Breast epithelium (tissue), 3 donors: ENCODE data around the gene TRH.

Source experiments
- POLR2A ChIP-seq: fragments of 450-650 bp; IDR thresholded peaks from one replicate; pipeline ENCODE4 v1.6.1; 2016; ENCODE audit warnings: antibody characterized with exemption, mild to moderate bottlenecking, moderate library complexity
- POLR2AphosphoS5 ChIP-seq, 3 donors: sonication (generic); formaldehyde crosslinking; IDR thresholded peaks; one replicate each; pipeline ENCODE4 v1.6.1; 2017; ENCODE audit warnings: antibody characterized with exemption in 3 of 3
- TF ChIP-seq, protein P1 (sequence below), 3 donors: fragments of 450-650 bp; IDR thresholded peaks; one replicate each; pipeline ENCODE4 v1.5.1; 2016 to 2017; ENCODE audit warnings: antibody characterized with exemption in 3 of 3, mild to moderate bottlenecking in 3 of 3, moderate library complexity in 3 of 3

GRCh38 chr3:129962600-129962999, 11.9 kb upstream of the TRH start:
- TF ChIP-seq, protein P1, sequence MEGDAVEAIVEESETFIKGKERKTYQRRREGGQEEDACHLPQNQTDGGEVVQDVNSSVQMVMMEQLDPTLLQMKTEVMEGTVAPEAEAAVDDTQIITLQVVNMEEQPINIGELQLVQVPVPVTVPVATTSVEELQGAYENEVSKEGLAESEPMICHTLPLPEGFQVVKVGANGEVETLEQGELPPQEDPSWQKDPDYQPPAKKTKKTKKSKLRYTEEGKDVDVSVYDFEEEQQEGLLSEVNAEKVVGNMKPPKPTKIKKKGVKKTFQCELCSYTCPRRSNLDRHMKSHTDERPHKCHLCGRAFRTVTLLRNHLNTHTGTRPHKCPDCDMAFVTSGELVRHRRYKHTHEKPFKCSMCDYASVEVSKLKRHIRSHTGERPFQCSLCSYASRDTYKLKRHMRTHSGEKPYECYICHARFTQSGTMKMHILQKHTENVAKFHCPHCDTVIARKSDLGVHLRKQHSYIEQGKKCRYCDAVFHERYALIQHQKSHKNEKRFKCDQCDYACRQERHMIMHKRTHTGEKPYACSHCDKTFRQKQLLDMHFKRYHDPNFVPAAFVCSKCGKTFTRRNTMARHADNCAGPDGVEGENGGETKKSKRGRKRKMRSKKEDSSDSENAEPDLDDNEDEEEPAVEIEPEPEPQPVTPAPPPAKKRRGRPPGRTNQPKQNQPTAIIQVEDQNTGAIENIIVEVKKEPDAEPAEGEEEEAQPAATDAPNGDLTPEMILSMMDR (IDR thresholded peaks at IDR 0.05) = no peak
- no peak for TF ChIP-seq POLR2A
- no peak for TF ChIP-seq POLR2AphosphoS5 (IDR thresholded peaks at IDR 0.05)
